Measurements from ENCODE around the gene RSPO3. TPM values are rescaled to one million over a fixed set of nuclear protein-coding genes. Genes with fewer than 3 reads are reported as not detected.
"Not testable (repeated sequence)": the region's sequence is repeated elsewhere in the genome, so short reads cannot be mapped to it uniquely, and the experiment has no call there.

RSPO3 gene
- total RNA-seq, 4 donors from 2014 or later: 61.0 to 117 (median 79.6) TPM

DNA sequence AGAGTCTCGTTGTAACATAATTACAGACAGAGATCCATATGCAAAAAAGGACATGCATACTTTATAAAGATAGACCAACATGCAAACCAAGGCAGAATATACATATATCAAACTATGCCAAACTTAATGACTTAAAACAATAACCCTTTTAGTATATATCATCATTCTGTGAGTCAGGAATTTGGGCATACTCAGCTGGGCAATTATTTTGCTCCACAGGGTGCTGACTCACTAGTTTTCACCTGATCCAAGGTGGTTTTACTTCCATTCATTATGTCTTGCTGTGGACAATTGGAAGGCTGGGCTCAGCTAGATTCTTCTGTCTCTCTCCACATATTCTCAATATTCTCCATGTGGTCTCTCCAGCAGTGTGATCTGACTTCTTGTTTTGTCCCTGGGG, 107.0 kb downstream of the RSPO3 start:
- WGBS, 2 donors (ENCODE audit: low coverage in 1 of 2): 65 to 78% methylated on average over 1 of the region's 1 CpG
- Histone ChIP-seq H3K9me3 (peaks cover 0 to 4% (median 0%) of the 10 kb centered on the region in 3 donors), H3K27me3 (no peaks in the 10 kb centered on the region), H3K4me1 (no peaks in the 10 kb centered on the region), H3K27ac (no peak overlapping the region), H3K4me3 (no peak overlapping the region), H3K36me3 (no peaks in the 10 kb centered on the region)
- no peak for ATAC-seq
- no peak for TF ChIP-seq POLR2A (IDR thresholded peaks at IDR 0.05)
- TF ChIP-seq CTCF (IDR thresholded peaks at IDR 0.05): no peak

DNA sequence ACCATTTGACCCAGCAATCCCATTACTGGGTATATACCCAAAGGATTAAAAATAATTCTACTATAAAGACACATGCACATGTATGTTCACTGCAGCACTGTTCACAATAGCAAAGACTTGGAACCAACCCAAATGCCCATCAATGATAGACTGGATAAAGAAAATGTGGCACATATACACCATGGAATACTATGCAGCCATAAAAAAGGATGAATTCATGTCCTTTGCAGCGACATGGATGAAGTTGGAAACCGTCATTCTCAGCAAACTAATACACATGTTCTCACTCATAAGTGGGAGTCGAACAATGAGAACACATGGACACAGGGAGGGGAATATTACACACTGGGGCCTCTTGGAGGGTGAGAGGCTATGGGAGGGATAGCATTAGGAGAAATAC, 115.3 kb downstream of the RSPO3 start:
- not testable (repeated sequence) for H3K36me3 ChIP-seq, H3K27me3 ChIP-seq, ATAC-seq, H3K4me3 ChIP-seq, H3K27ac ChIP-seq, H3K4me1 ChIP-seq
- H3K9me3 ChIP-seq: peaks cover 0 to 35% (median 0%) of the 10 kb centered on the region in 3 donors
- WGBS, 2 donors (ENCODE audit: low coverage in 1 of 2): 64 to 67% methylated on average over 3 of the region's 3 CpGs

- 69 to 100% methylated on average over 1 of the region's 1 CpG for WGBS, 2 donors (ENCODE audit: low coverage in 1 of 2)
- H3K27ac ChIP-seq: no peak overlapping the region
- no peak overlapping the region for H3K4me3 ChIP-seq
- no peak for ATAC-seq
- H3K9me3 ChIP-seq: no peaks in the 10 kb centered on the region
- no peaks in the 10 kb centered on the region for H3K4me1 ChIP-seq
- H3K27me3 ChIP-seq: no peaks in the 10 kb centered on the region
- H3K36me3 ChIP-seq: no peaks in the 10 kb centered on the region
- no peak for TF ChIP-seq EP300 (IDR thresholded peaks at IDR 0.05)
- TF ChIP-seq POLR2A (IDR thresholded peaks at IDR 0.05): no peak
- no peak for TF ChIP-seq CTCF (IDR thresholded peaks at IDR 0.05)
- no peak for TF ChIP-seq POLR2AphosphoS5 (IDR thresholded peaks at IDR 0.05)
These were observed 125.0 kb downstream of the RSPO3 start for GRCh38 chr6:127243501-127243900.

Other genes starting within 250 kb of the RSPO3 start
- gene RNF146, start 148.2 kb downstream of the RSPO3 start, total RNA-seq: 10 to 100 TPM; 53.4 to 88.9 (median 65.8) TPM
- gene ECHDC1, start 224.9 kb downstream of the RSPO3 start, total RNA-seq: 10 to 100 TPM; 52.0 to 74.4 (median 58.9) TPM